LHCN-M2 (cell line): ENCODE measurements around the gene ATP10B. TPM values are rescaled to one million over a fixed set of nuclear protein-coding genes. Genes with fewer than 3 reads are reported as not detected.
A peak's percentile ranks its signal among the peaks of the same experiment; 100 is the strongest.
"Not testable (repeated sequence)": the region's sequence is repeated elsewhere in the genome, so short reads cannot be mapped to it uniquely, and the experiment has no call there.

Experiments
- DNase-seq: peaks from one replicate; pipeline ENCODE4 v3.0.0-alpha.2; 2012; ENCODE audit warnings: low read depth
- total RNA-seq: library from RNA; depleted of rRNA; stranded (reverse); fragments of >200 nt; gene quantifications from 2 replicates; pipeline ENCODE4 v1.2.3, GENCODE V29; 2014

The ATP10B gene
- total RNA-seq, 1 experiment from 2014 or later: not detected

GRCh38 chr5:160831801-160832200 lies 20.2 kb downstream of the ATP10B start:
- no peak for DNase-seq

- DNase-seq: no peak
These were observed 27.6 kb downstream of the ATP10B start for GRCh38 chr5:160824301-160825001.

GRCh38 chr5:160812996-160813395 lies 39.0 kb downstream of the ATP10B start:
- not testable (repeated sequence) for DNase-seq

- DNase-seq: no peak
These were observed 46.6 kb downstream of the ATP10B start for GRCh38 chr5:160805376-160805775.

- DNase-seq: peak; percentile 32
These were observed 49.4 kb downstream of the ATP10B start for GRCh38 chr5:160802592-160802991.

- DNase-seq: no peak
These were observed 51.4 kb downstream of the ATP10B start for GRCh38 chr5:160800375-160801275.

- no peak for DNase-seq
These were observed 52.8 kb downstream of the ATP10B start for GRCh38 chr5:160799184-160799583.

- DNase-seq: no peak
These were observed 55.0 kb downstream of the ATP10B start for GRCh38 chr5:160797020-160797419.

GRCh38 chr5:160793530-160793899 lies 58.5 kb downstream of the ATP10B start:
- DNase-seq: no peak

GRCh38 chr5:160792732-160793529 lies 59.1 kb downstream of the ATP10B start:
- no peak for DNase-seq

- DNase-seq: peak; percentile 3
These were observed 59.7 kb downstream of the ATP10B start for GRCh38 chr5:160792281-160792680.

GRCh38 chr5:160789219-160789859 lies 62.7 kb downstream of the ATP10B start:
- DNase-seq: no peak

- no peak for DNase-seq
These were observed 63.8 kb downstream of the ATP10B start for GRCh38 chr5:160788102-160788660.

- no peak for DNase-seq
These were observed 64.8 kb downstream of the ATP10B start for GRCh38 chr5:160787240-160787639.

GRCh38 chr5:160774666-160775315 lies 77.2 kb downstream of the ATP10B start:
- DNase-seq: no peak

- DNase-seq: no peak
These were observed 78.2 kb downstream of the ATP10B start for GRCh38 chr5:160773646-160774410.

- DNase-seq: no peak
These were observed 79.2 kb downstream of the ATP10B start for GRCh38 chr5:160772854-160773253.

GRCh38 chr5:160770718-160771117 lies 81.3 kb downstream of the ATP10B start:
- no peak for DNase-seq

- DNase-seq: no peak
These were observed 82.7 kb downstream of the ATP10B start for GRCh38 chr5:160769301-160769700.

GRCh38 chr5:160767062-160767461 lies 84.9 kb downstream of the ATP10B start:
- no peak for DNase-seq
